Measurements from ENCODE around the gene PGA3.

- TF ChIP-seq NFRKB (IDR thresholded peaks at IDR 0.05) (no peak), LEF1 (IDR thresholded peaks at IDR 0.05; ENCODE audit: borderline replicate concordance) (no peak), ELF4 (IDR thresholded peaks at IDR 0.05) (no peak), BHLHE40 (IDR thresholded peaks at IDR 0.05; ENCODE audit: borderline replicate concordance) (no peak), FOXK2 (IDR thresholded peaks at IDR 0.05) (no peak), SP1 (IDR thresholded peaks at IDR 0.05) (no peak), TARDBP (IDR thresholded peaks at IDR 0.05) (no peak)
These were observed 56.0 kb downstream of the PGA3 start for GRCh38 chr11:61259363-61259762.

Measured in HEK293T (cell line).